CD4-positive, alpha-beta T cell (primary cell): ENCODE data around the gene RBM26. TPM values are rescaled to one million over a fixed set of nuclear protein-coding genes. Genes with fewer than 3 reads are reported as not detected.

Experiments used
- ATAC-seq: fragments of 200-7000 bp; cut with Tn5 transposase; one replicate; pipeline ENCODE4 v1.10.0; 2022; ENCODE audit warnings: mild to moderate bottlenecking; ENCODE audit not compliant: poor library complexity
- CTCF ChIA-PET: fragments of 350-600 bp; sonication (Branson Sonifier 250); formaldehyde crosslinking; loops from one replicate; lab custom pipeline; 2021; ENCODE audit warnings: antibody characterized with exemption, inconsistent platforms; lab: Charles Lee
- POLR2A ChIA-PET: fragments of 350-600 bp; sonication (Branson Sonifier 250); formaldehyde crosslinking; loops from one replicate; lab custom pipeline; 2021; ENCODE audit warnings: antibody characterized with exemption, inconsistent platforms; lab: Charles Lee
- DNase-seq, 14 experiments: peaks; one replicate each; pipeline ENCODE4 v3.0.0-alpha.2; 2013 to 2020; ENCODE audit warnings: mixed read lengths in 2 of 14
- H3K27ac ChIP-seq, 2 donors: one replicate each; pipeline versions ENCODE4 v1.5.1 to v1.7.0; 2013; ENCODE audit warnings: low read length in 2 of 2, low read depth in 1 of 2, mild to moderate bottlenecking in 1 of 2
- H3K27me3 ChIP-seq, 2 experiments: 1 replicate in 1 of 2; 2 replicates in 1 of 2; pipeline versions ENCODE4 v1.6.1 to v1.7.0; 2013; ENCODE audit warnings: low read length in 2 of 2, control low read depth in 1 of 2, mild to moderate bottlenecking in 1 of 2, moderate library complexity in 1 of 2; ENCODE audit not compliant: insufficient read depth in 2 of 2, control insufficient read depth in 1 of 2
- H3K36me3 ChIP-seq: one replicate; pipeline ENCODE4 v1.6.1; 2013; ENCODE audit warnings: low read length, control low read depth; ENCODE audit not compliant: insufficient read depth
- H3K4me1 ChIP-seq: one replicate; pipeline ENCODE4 v1.6.1; 2013; ENCODE audit warnings: low read length, control low read depth; ENCODE audit not compliant: insufficient read depth
- H3K4me3 ChIP-seq: one replicate; pipeline ENCODE4 v1.5.1; 2013; ENCODE audit warnings: mild to moderate bottlenecking, low read length, moderate library complexity
- H3K9me3 ChIP-seq, 2 experiments: 1 replicate in 1 of 2; 2 replicates in 1 of 2; pipeline versions ENCODE4 v1.6.1 to v1.7.0; 2013; ENCODE audit warnings: low read length in 2 of 2, mild to moderate bottlenecking in 2 of 2, control low read depth in 1 of 2, moderate library complexity in 1 of 2; ENCODE audit not compliant: control insufficient read depth in 1 of 2, insufficient read depth in 1 of 2
- H3K27ac Mint-ChIP-seq: one replicate; pipeline ENCODE4 v1.8.0; 2020; ENCODE audit warnings: mixed read lengths
- H3K27me3 Mint-ChIP-seq: one replicate; pipeline ENCODE4 v1.8.0; 2021; ENCODE audit warnings: mixed read lengths
- H3K36me3 Mint-ChIP-seq: one replicate; pipeline ENCODE4 v1.8.0; 2021; ENCODE audit warnings: low read depth, mixed read lengths
- H3K4me1 Mint-ChIP-seq: one replicate; pipeline ENCODE4 v1.8.0; 2021; ENCODE audit warnings: low read depth, mixed read lengths
- H3K4me3 Mint-ChIP-seq: one replicate; pipeline ENCODE4 v1.8.0; 2020; ENCODE audit warnings: mild to moderate bottlenecking, mixed read lengths
- H3K9me3 Mint-ChIP-seq: one replicate; pipeline ENCODE4 v1.8.0; 2020; ENCODE audit warnings: mixed read lengths
- CTCF ChIP-seq: fragments of 200-600 bp; IDR thresholded peaks from one replicate; pipeline ENCODE4 v1.8.0; 2022; ENCODE audit warnings: antibody characterized with exemption, mild to moderate bottlenecking
- intact Hi-C, 2 experiments: fragments of 100-400 bp; cut with DNase I in 1 of 2; cut with micrococcal nuclease in 1 of 2; formaldehyde crosslinking; loops; one replicate each; pipeline versions ENCODE4 v1.15.1 to v1.9.0; 2023 to 2025; cut with DNase I, micrococcal nuclease
- polyA plus RNA-seq, 2 donors: library from polyadenylated mRNA; unstranded; fragments of 120-200 nt; gene quantifications; one replicate each; pipeline ENCODE4 v1.2.1, GENCODE V29; 2013
- total RNA-seq, 174 experiments: library from RNA in 2 of 174; stranded (reverse) in 2 of 174; gene quantifications; one replicate each; pipeline ENCODE4 v1.2.3 and lab custom pipeline; 2021 to 2026

RBM26 gene
- total RNA-seq: 10 to 100 TPM; 67.3 to 68.0 TPM
- 66.7 TPM for polyA plus RNA-seq (2013, experiment 1 of 2)
- polyA plus RNA-seq (2013, experiment 2 of 2): 72.4 TPM
- 118 to 365 (median 200) reads per million in 172 experiments for total RNA-seq (lab: John Stamatoyannopoulos, UW)

- intact Hi-C loops: loop anchor here (1.0 to 10.0 kb wide), 5 partner anchors 12 to 1711 kb away; partner anchors contain the start of genes NDFIP2 (in 1 of the 2), OBI1 (in 1 of the 2) and SLAIN1 (in 1 of the 2)
- peak within 1 kb of the TSS; percentile 95 for H3K4me3 Mint-ChIP-seq
- no peaks in the 10 kb centered on the region for H3K27me3 ChIP-seq
- no peaks in the 10 kb centered on the region for H3K9me3 ChIP-seq
- CTCF ChIA-PET: interaction anchor here (0.6 to 1.5 kb wide), 5 partner anchors 14 to 51 kb away, joined by 3 to 9 read pairs (median 5); no protein-coding TSS in a partner anchor
- peaks cover 21% of the 10 kb centered on the region for H3K4me1 ChIP-seq
- DNase-seq: peak; percentile 87 to 97 (median 92)
- no peaks in the 10 kb centered on the region for H3K9me3 Mint-ChIP-seq
- no peaks in the 10 kb centered on the region for H3K36me3 ChIP-seq
- TF ChIP-seq CTCF: no peak
- H3K27me3 Mint-ChIP-seq: no peaks in the 10 kb centered on the region
- POLR2A ChIA-PET: interaction anchor here (0.6 to 3.1 kb wide), 13 partner anchors 8 to 751 kb away, joined by 3 to 43 read pairs (median 4); partner anchors contain the start of gene NDFIP2
- H3K27ac ChIP-seq: peak within 1 kb of the TSS; percentile 93 to 95
- H3K27ac Mint-ChIP-seq: no peak within 1 kb of the TSS
- H3K4me3 ChIP-seq: peak within 1 kb of the TSS; percentile 68
- H3K4me1 Mint-ChIP-seq: peaks cover 44% of the 10 kb centered on the region
- peak; percentile 86 for ATAC-seq
- peaks cover 23% of the 10 kb centered on the region for H3K36me3 Mint-ChIP-seq
Measured at GRCh38 chr13:79405831-79406596, at the start of gene RBM26. TSS of gene RBM26 (minus strand) at chr13:79406255. CDS start at chr13:79405774, 481 bp downstream.

GRCh38 chr13:79455331-79455730 is 49.3 kb upstream of the RBM26 start:
- DNase-seq: no peak
- TF ChIP-seq CTCF: no peak
- no peaks in the 10 kb centered on the region for H3K9me3 ChIP-seq
- no peak overlapping the region for H3K4me3 ChIP-seq
- Mint-ChIP-seq H3K4me1 (peaks cover 31% of the 10 kb centered on the region), H3K4me3 (no peak overlapping the region), H3K36me3 (no peaks in the 10 kb centered on the region), H3K27me3 (no peaks in the 10 kb centered on the region), H3K27ac (no peak overlapping the region), H3K9me3 (no peaks in the 10 kb centered on the region)
- H3K36me3 ChIP-seq: no peaks in the 10 kb centered on the region
- ATAC-seq: no peak
- POLR2A ChIA-PET: no interaction called here
- H3K27me3 ChIP-seq: no peaks in the 10 kb centered on the region
- CTCF ChIA-PET: no interaction called here
- no peak overlapping the region for H3K27ac ChIP-seq
- H3K4me1 ChIP-seq: peaks cover 6% of the 10 kb centered on the region
- intact Hi-C loops: no loop called here

- Histone ChIP-seq H3K4me3 (no peak overlapping the region), H3K4me1 (peaks cover 16% of the 10 kb centered on the region), H3K9me3 (no peaks in the 10 kb centered on the region), H3K27me3 (no peaks in the 10 kb centered on the region), H3K27ac (peak overlapping the region in 1 of 2 donors; percentile 31), H3K36me3 (no peaks in the 10 kb centered on the region)
- no peak overlapping the region for H3K4me3 Mint-ChIP-seq
- no peak for DNase-seq
- H3K9me3 Mint-ChIP-seq: no peaks in the 10 kb centered on the region
- no peak for TF ChIP-seq CTCF
- no peaks in the 10 kb centered on the region for H3K36me3 Mint-ChIP-seq
- ChIA-PET CTCF (interaction anchor here (1.5 to 2.1 kb wide), 2 partner anchors 29 kb away, joined by 5 to 12 read pairs; partner anchors contain the start of gene NDFIP2), POLR2A (no interaction called here)
- ATAC-seq: no peak
- no peaks in the 10 kb centered on the region for H3K27me3 Mint-ChIP-seq
- intact Hi-C loops: no loop called here
- peak overlapping the region; percentile 68 for H3K27ac Mint-ChIP-seq
- H3K4me1 Mint-ChIP-seq: peaks cover 56% of the 10 kb centered on the region
Measured at GRCh38 chr13:79452239-79452913, 46.3 kb upstream of the RBM26 start.
